Measurements from ENCODE around the gene DET1. TPM values are rescaled to one million over a fixed set of nuclear protein-coding genes. Genes with fewer than 3 reads are reported as not detected.

Gene DET1
- total RNA-seq = 2.4 and 2.7 TPM in 2 replicates

DNA sequence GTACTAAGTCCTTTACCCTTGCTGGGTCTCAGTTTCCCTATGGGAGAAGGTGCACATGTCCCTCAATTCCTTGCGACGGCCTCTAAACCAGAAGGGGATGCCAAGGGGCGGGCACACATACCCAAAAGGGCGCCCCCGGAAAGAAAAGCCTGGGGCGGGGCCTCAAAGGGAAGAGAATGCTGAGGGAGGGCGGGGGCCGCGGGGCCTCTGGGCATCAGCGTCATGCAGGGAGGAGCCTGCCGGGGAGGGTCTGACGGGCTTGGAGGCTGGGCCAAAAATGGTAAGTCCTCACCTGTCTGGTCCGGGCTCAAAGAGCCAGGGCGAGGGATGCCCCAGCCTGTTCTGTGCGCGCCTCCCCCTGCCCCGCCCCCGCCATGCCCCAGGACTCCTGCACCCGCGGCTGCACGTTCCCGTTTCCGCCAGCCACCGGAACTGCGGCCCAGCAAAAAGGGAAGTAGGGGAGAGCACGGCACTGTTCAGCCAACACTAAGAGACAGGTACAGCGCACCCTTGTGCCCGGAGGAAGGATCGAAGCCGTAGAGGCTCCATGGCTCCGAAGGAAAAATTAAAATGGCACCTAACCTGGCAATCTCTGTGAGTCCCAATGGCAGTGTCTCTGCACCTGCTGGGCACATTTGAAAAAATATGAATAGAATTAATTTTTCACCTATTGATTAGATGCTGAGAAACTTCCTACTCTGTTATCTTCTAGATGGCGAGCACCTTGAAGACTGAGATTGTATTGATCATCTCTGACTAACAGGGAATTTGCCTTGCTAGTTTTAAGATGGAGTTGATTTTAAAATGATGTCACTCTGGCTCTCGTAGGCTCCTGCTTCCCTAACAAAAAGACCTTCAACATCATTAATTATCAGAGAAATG is at the start of gene DET1:
TSS of gene DET1 (minus strand) at position 434 of the 882 bp plus-strand sequence. CDS start 14,976 bp downstream, outside the sequence.

DNA sequence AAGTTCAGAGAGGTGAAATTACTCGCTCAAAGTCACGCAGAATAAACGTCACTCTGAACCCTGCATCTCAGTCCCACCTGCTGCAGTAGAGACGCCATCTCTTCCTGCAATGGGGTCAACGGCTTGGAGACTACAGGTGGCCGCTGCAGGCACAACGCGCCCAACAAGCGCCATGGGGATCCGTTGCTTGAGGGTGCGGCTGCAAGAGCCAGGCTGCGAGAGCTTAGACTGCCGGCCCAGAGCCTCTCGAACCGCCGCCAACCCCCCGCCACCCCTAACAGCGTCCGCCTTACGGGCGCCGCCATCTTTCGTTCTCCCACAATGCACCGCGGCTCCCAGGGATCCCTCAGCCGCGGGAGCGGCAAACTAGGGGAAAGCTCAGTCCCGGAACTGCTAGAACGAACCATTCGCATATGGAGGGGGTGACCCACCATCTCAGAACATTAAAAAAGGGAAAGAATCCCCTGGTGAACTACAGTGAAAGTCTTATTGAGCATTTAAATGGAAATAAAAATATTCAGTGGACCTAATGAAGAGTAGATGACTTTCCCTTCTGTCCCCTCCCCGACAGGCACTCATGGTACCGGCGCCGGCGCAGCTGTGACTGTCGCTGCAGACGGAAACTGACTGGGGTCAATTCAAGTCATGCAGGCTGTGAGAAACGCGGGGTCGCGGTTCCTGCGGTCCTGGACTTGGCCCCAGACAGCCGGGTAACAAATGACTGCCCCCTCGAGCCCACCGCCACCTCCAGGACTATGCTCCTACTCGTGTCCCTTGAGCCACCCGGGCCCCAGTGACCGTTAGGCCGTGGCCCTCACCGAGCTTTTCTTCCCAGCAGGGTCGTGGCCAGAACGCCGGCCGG is 79.2 kb downstream of the DET1 start, which contains the start of the genes MRPL46 and MRPS11:
TSS of gene MRPL46 (minus strand) at position 316 of the 862 bp plus-strand sequence. CDS start at position 305, 11 bp downstream.
TSS of gene MRPS11 (plus strand) at position 636 of the 862 bp plus-strand sequence. CDS start at position 646, 10 bp downstream.

Other genes starting within 250 kb of the DET1 start
- 12.2 and 15.1 TPM in 2 replicates for gene MRPL46, start 79.3 kb downstream of the DET1 start, total RNA-seq
- gene MRPS11, start 79.0 kb downstream of the DET1 start, total RNA-seq = 29.0 and 35.6 TPM in 2 replicates
- 28.3 and 40.2 TPM in 2 replicates for gene AEN, start 74.7 kb upstream of the DET1 start, total RNA-seq
- gene ISG20, start 92.3 kb upstream of the DET1 start, total RNA-seq = 26.8 and 66.4 TPM in 2 replicates